Ovary (tissue), 9 donors: ENCODE data around the gene TENM3. TPM values are rescaled to one million over a fixed set of nuclear protein-coding genes. Genes with fewer than 3 reads are reported as not detected.

Source experiments
- DNase-seq, 5 donors: peaks; one replicate each; pipeline ENCODE4 v3.0.0-alpha.2; 2019 to 2020
- H3K27ac ChIP-seq, 2 donors: fragments of 200-600 bp; one replicate each; pipeline versions ENCODE4 v1.5.1 to v1.8.0; 2019 to 2022
- H3K27me3 ChIP-seq: fragments of 200-600 bp; one replicate; pipeline ENCODE4 v1.8.0; 2022
- H3K36me3 ChIP-seq: fragments of 200-600 bp; sonication (generic); one replicate; pipeline ENCODE4 v1.5.1; 2019
- H3K4me1 ChIP-seq: one replicate; pipeline ENCODE4 v1.8.1; 2013; ENCODE audit warnings: mild to moderate bottlenecking, moderate library complexity; ENCODE audit not compliant: insufficient read depth
- H3K4me3 ChIP-seq: fragments of 200-600 bp; sonication (generic); one replicate; pipeline ENCODE4 v1.5.1; 2017
- H3K9me3 ChIP-seq, 2 donors: fragments of 200-600 bp in 1 of 2; sonication (generic) in 1 of 2; one replicate each; pipeline versions ENCODE4 v1.5.1 to v1.8.1; 2013 to 2019; ENCODE audit warnings: mild to moderate bottlenecking in 1 of 2, moderate library complexity in 1 of 2
- EP300 ChIP-seq: sonication (generic); formaldehyde crosslinking; IDR thresholded peaks from one replicate; pipeline ENCODE4 v1.6.1; 2017; ENCODE audit warnings: antibody characterized with exemption
- POLR2A ChIP-seq: fragments of 450-650 bp; IDR thresholded peaks from one replicate; pipeline ENCODE4 v1.6.1; 2017; ENCODE audit warnings: antibody characterized with exemption, mild to moderate bottlenecking, moderate library complexity
- WGBS, 3 donors: extraction: QIAGEN DNeasy Blood & Tissue Kit in 1 of 3; methylation state at CpG; one replicate each; pipeline versions ENCODE4 v1.1.5 to v1.1.7; 2013 to 2017; 5-methylcytosine and 5-hydroxymethylcytosine counted together
- intact Hi-C, 4 donors: fragments of 100-400 bp; cut with DNase I; formaldehyde crosslinking; loops; one replicate each; pipeline versions ENCODE4 v1.11.0 to v1.15.1; 2022 to 2023
- polyA plus RNA-seq, 2 donors: library from polyadenylated mRNA; stranded (reverse); fragments of 200-250 nt in 1 of 2; fragments of 350-450 nt in 1 of 2; fragmentation: Illumina TruSeq in 1 of 2; extraction: RNeasy Lipid Tissue Mini Kit (QIAGEN cat#74804) in 1 of 2; gene quantifications; one replicate each; pipeline ENCODE4 v1.2.3, GENCODE V29; 2013 to 2014
- total RNA-seq, 7 donors: library from RNA; depleted of rRNA in 2 of 7; stranded (reverse); fragments of >200 nt in 2 of 7; fragmentation: NEBNext Ultra II Directional in 3 of 7; extraction: Animal tissue kit (Norgen Biotek cat#: 25700) in 3 of 7; gene quantifications; one replicate each; pipeline versions ENCODE4 v1.1.0 to v1.2.4, GENCODE V29; 2016 to 2023
- TF ChIP-seq, protein P1 (sequence below), 3 donors: fragments of 450-650 bp in 2 of 3; fragments of 200-600 bp in 1 of 3; IDR thresholded peaks; one replicate each; pipeline versions ENCODE4 v1.5.1 to v1.8.0; 2016 to 2022; ENCODE audit warnings: antibody characterized with exemption in 3 of 3, mild to moderate bottlenecking in 1 of 3
- donor health status: DM: no; HTN: no; CAD: no; lungs with moderate emphysema.
- donor health status: DM: no; HTN: no; CAD: no.
- donor health status: Bipolar disorder and iron deficiency.
- donor health status: DM: yes; HTN: yes; CAD: no.
- donor health status: DM: no; HTN: no; CAD: no.
- donor health status: DM: yes; HTN: yes; CAD: no.

TENM3 gene
- total and polyA plus RNA-seq, 9 donors, result 0.82 to 16.1 (median 5.7) TPM

DNA sequence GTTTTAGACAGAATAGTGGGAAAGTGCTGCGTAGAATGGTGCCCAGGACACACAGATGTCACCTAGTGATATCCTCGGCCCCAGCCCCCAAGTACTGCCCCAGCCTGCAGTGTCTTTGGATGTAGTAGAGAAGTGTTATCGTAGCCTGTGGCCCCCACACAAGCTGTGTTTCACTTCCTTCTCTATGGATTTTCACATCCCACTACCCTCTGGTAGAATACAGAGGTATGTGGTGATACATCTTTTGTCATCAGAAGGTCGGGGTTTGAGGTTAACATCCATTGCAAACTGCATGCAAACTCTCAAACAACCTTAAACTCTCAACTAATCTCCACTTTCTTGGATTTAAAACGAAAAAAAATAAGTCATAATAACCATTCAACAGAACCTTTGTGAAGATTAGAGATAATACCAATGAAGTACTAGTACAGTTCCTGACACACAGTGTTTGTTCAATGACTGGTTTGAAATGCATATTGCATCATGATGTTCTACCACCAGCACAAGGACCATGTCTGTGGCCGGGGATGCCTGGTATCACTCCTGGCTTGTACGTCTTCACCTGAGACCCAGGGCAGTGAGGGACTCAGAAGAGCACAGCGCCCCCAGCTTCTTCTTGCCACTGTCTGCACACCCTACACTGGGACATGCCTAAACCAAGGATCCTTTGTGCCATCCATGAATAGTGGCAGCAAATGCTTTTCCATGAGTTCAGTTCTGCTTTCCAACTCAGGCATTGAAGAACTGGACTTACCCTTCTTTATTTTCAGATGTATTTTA lies 406.7 kb downstream of the TENM3 start:
- WGBS, 3 donors, result 86 to 90% (median 89%) methylated on average over 8 of the region's 8 CpGs
- intact Hi-C loops, result no loop called here
- Histone ChIP-seq H3K27ac (no peak overlapping the region), H3K36me3 (no peaks in the 10 kb centered on the region), H3K4me3 (no peak overlapping the region), H3K9me3 (no peaks in the 10 kb centered on the region), H3K4me1 (no peaks in the 10 kb centered on the region), H3K27me3 (no peaks in the 10 kb centered on the region)
- TF ChIP-seq POLR2A (no peak), EP300 (no peak)
- TF ChIP-seq, protein P1, sequence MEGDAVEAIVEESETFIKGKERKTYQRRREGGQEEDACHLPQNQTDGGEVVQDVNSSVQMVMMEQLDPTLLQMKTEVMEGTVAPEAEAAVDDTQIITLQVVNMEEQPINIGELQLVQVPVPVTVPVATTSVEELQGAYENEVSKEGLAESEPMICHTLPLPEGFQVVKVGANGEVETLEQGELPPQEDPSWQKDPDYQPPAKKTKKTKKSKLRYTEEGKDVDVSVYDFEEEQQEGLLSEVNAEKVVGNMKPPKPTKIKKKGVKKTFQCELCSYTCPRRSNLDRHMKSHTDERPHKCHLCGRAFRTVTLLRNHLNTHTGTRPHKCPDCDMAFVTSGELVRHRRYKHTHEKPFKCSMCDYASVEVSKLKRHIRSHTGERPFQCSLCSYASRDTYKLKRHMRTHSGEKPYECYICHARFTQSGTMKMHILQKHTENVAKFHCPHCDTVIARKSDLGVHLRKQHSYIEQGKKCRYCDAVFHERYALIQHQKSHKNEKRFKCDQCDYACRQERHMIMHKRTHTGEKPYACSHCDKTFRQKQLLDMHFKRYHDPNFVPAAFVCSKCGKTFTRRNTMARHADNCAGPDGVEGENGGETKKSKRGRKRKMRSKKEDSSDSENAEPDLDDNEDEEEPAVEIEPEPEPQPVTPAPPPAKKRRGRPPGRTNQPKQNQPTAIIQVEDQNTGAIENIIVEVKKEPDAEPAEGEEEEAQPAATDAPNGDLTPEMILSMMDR (IDR thresholded peaks at IDR 0.05), result no peak
- DNase-seq, result no peak

DNA sequence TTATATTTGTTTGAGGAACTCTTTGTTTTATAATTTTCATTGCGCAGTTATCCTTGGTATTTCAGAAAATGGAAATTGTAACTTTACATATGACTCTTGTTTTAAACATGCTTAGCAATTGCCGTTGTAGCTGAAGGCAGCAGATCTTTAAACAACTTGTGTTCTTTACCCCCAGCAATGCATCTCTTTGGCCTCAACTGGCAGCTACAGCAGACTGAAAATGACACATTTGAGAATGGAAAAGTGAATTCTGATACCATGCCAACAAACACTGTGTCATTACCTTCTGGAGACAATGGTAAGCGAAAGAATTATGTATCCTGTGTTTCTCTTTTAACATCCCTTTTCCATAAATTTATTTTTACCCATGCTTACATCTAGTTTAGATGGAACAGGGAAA lies 410.4 kb downstream of the TENM3 start:
- intact Hi-C loops, result no loop called here

DNA sequence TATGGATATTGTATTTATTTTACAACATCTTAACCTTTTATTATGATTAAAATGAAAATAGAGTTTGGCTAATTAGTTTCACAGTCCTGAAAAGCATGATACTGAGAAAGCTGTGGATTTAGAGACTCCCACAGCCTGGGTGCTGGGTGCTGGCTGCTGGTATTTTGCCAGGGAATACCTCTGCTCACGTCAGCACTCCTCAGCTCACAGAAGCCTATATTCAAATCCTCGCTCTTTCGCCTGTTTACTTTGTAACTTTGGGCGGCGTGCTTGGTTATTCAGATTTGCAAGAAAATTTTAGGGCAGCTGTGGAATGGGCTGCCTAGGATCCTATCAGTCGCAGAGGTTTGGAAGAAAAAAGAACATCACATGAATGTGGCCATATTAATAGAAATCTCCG lies 412.1 kb downstream of the TENM3 start:
- TF ChIP-seq, protein P1 (IDR thresholded peaks at IDR 0.05), result no peak
- TF ChIP-seq EP300, result no peak
- TF ChIP-seq POLR2A, result no peak
- no peaks in the 10 kb centered on the region for H3K36me3 ChIP-seq
- no peaks in the 10 kb centered on the region for H3K4me1 ChIP-seq
- H3K27me3 ChIP-seq, result no peaks in the 10 kb centered on the region
- intact Hi-C loops, result no loop called here
- no peak overlapping the region for H3K27ac ChIP-seq
- H3K4me3 ChIP-seq, result no peak overlapping the region
- DNase-seq, result no peak
- WGBS, 3 donors, result 84 to 91% (median 90%) methylated on average over 7 of the region's 7 CpGs
- H3K9me3 ChIP-seq, result no peaks in the 10 kb centered on the region

More for the DNA sequence above, 410.4 kb downstream of the TENM3 start:
- no peak for DNase-seq
- Histone ChIP-seq H3K4me1 (no peaks in the 10 kb centered on the region), H3K27me3 (no peaks in the 10 kb centered on the region), H3K4me3 (no peak overlapping the region), H3K36me3 (no peaks in the 10 kb centered on the region), H3K27ac (no peak overlapping the region), H3K9me3 (no peaks in the 10 kb centered on the region)
- TF ChIP-seq EP300 (no peak), POLR2A (no peak)
- TF ChIP-seq, protein P1 (IDR thresholded peaks at IDR 0.05), result no peak
- WGBS, 3 donors, result 87 to 95% (median 93%) methylated on average over 3 of the region's 3 CpGs

DNA sequence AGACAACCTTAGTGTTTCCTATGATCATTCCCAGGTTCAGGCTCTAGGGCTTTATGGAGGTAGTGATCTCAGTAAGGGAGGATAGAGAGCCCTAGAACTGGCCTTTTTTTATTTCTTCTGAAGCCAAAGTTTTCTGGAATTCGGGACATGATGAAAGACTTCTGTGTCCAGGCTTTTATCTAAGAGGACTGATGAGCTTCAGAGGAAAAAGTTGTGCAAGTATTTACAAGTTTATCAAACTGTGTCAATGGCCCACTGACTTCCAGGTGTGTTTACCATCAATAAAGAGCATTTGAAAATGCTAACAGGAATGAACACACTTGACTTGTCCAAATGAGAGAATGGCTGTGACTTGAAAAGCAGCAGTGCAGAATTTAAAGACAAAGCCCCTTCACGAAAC lies 419.3 kb downstream of the TENM3 start:
- H3K27me3 ChIP-seq, result peaks cover 3% of the 10 kb centered on the region
- intact Hi-C loops, result no loop called here
- H3K27ac ChIP-seq, result no peak overlapping the region
- no peaks in the 10 kb centered on the region for H3K36me3 ChIP-seq
- DNase-seq, result no peak
- 55 to 74% (median 64%) methylated on average over 2 of the region's 2 CpGs for WGBS, 3 donors
- TF ChIP-seq POLR2A, result no peak
- TF ChIP-seq, protein P1 (IDR thresholded peaks at IDR 0.05), result no peak
- TF ChIP-seq EP300, result no peak
- no peaks in the 10 kb centered on the region for H3K9me3 ChIP-seq
- no peaks in the 10 kb centered on the region for H3K4me1 ChIP-seq
- no peak overlapping the region for H3K4me3 ChIP-seq
